ENCODE data around the gene FAM83E. TPM values are rescaled to one million over a fixed set of nuclear protein-coding genes. Genes with fewer than 3 reads are reported as not detected.
"Not testable (repeated sequence)": the region's sequence is repeated elsewhere in the genome, so short reads cannot be mapped to it uniquely, and the experiment has no call there.

The FAM83E gene
- polyA plus RNA-seq, 5 donors: 3.7 to 11.6 (median 4.8) TPM

- DNase-seq: no peak
Observed at GRCh38 chr19:48642862-48643261, 28.0 kb upstream of the FAM83E start.

GRCh38 chr19:48641850-48642249 lies 27.0 kb upstream of the FAM83E start:
- no peak for DNase-seq

GRCh38 chr19:48639483-48640375 lies 24.9 kb upstream of the FAM83E start:
- no peak for DNase-seq

- DNase-seq: no peak
Observed at GRCh38 chr19:48638831-48639381, 24.0 kb upstream of the FAM83E start.

GRCh38 chr19:48637948-48638830 lies 23.3 kb upstream of the FAM83E start:
- peak; percentile 91 for DNase-seq

GRCh38 chr19:48637449-48637947 lies 22.6 kb upstream of the FAM83E start:
- peak; percentile 99 for DNase-seq

- no peak for DNase-seq
Observed at GRCh38 chr19:48636859-48637448, 22.1 kb upstream of the FAM83E start, which contains the start of gene DBP. Gene DBP, minus strand, starts transcription at chr19:48637379. Its CDS starts 385 bp downstream, at chr19:48636994.

GRCh38 chr19:48635966-48636858 lies 21.3 kb upstream of the FAM83E start:
- no peak for DNase-seq

- DNase-seq: no peak
Observed at GRCh38 chr19:48635263-48635965, 20.5 kb upstream of the FAM83E start.

- DNase-seq: peak; percentile 90 to 93
Observed at GRCh38 chr19:48634424-48635262, 19.8 kb upstream of the FAM83E start.

GRCh38 chr19:48634036-48634342 lies 19.1 kb upstream of the FAM83E start:
- DNase-seq: no peak

- DNase-seq: no peak
Observed at GRCh38 chr19:48633148-48634035, 18.5 kb upstream of the FAM83E start.

- no peak for DNase-seq
Observed at GRCh38 chr19:48632692-48633147, 17.8 kb upstream of the FAM83E start.

GRCh38 chr19:48632286-48632685 lies 17.4 kb upstream of the FAM83E start:
- not testable (repeated sequence) for DNase-seq

- no peak for DNase-seq
Observed at GRCh38 chr19:48631225-48631624, 16.3 kb upstream of the FAM83E start.

GRCh38 chr19:48630296-48631063 lies 15.6 kb upstream of the FAM83E start:
- no peak for DNase-seq
